ENCODE data around the gene RUFY4. TPM values are rescaled to one million over a fixed set of nuclear protein-coding genes. Genes with fewer than 3 reads are reported as not detected.

RUFY4 gene
- total RNA-seq, 1 experiment from 2014 or later: 0.66 TPM

GRCh38 chr2:218063896-218064295 is 5.2 kb upstream of the RUFY4 start:
- TF ChIP-seq, protein P1, sequence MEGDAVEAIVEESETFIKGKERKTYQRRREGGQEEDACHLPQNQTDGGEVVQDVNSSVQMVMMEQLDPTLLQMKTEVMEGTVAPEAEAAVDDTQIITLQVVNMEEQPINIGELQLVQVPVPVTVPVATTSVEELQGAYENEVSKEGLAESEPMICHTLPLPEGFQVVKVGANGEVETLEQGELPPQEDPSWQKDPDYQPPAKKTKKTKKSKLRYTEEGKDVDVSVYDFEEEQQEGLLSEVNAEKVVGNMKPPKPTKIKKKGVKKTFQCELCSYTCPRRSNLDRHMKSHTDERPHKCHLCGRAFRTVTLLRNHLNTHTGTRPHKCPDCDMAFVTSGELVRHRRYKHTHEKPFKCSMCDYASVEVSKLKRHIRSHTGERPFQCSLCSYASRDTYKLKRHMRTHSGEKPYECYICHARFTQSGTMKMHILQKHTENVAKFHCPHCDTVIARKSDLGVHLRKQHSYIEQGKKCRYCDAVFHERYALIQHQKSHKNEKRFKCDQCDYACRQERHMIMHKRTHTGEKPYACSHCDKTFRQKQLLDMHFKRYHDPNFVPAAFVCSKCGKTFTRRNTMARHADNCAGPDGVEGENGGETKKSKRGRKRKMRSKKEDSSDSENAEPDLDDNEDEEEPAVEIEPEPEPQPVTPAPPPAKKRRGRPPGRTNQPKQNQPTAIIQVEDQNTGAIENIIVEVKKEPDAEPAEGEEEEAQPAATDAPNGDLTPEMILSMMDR (conservative IDR thresholded peaks at IDR 0.05): no peak
- Histone ChIP-seq H3T11ph (ENCODE audit: low read length) (no peak overlapping the region), H3K14ac (ENCODE audit: insufficient read depth, low read length) (no peak overlapping the region; the same call in 1 of the 2 replicates), H2BK20ac (ENCODE audit: low read depth, low read length, poor library complexity, severe bottlenecking) (no peak overlapping the region), H3K79me2 (ENCODE audit: insufficient read depth, low read length) (no peaks in the 10 kb centered on the region), H3K18ac (ENCODE audit: insufficient read length, low read depth, low read length) (no peak overlapping the region), H2AK5ac (ENCODE audit: insufficient read length, low read length) (no peak overlapping the region), H3K23ac (ENCODE audit: insufficient read length, low read depth, low read length) (no peak overlapping the region), H4K5ac (ENCODE audit: insufficient read length, low read depth, low read length) (no peak overlapping the region), H3K9ac (ENCODE audit: extremely low read depth, insufficient read length, low read length) (no peak overlapping the region), H3K56ac (ENCODE audit: insufficient read length, low read depth, low read length) (no peak overlapping the region), H2BK5ac (ENCODE audit: insufficient read length, low read length) (no peak overlapping the region), H4K8ac (replicated peaks; ENCODE audit: insufficient read length, low read depth, low read length) (no peak overlapping the region), H3K79me1 (ENCODE audit: insufficient read depth, low read depth, low read length, poor library complexity, severe bottlenecking) (no peaks in the 10 kb centered on the region), H3K23me2 (ENCODE audit: insufficient read length, low read depth, low read length, poor library complexity, severe bottlenecking) (no peaks in the 10 kb centered on the region), H2BK15ac (ENCODE audit: low read depth, low read length) (no peak overlapping the region), H2BK120ac (ENCODE audit: low read depth, low read length, poor library complexity, severe bottlenecking) (no peak overlapping the region), H4K20me1 (ENCODE audit: control insufficient read depth, insufficient read depth, insufficient read length) (no peaks in the 10 kb centered on the region), H4K91ac (ENCODE audit: insufficient read length, low read depth, low read length) (no peak overlapping the region), H2AFZ (ENCODE audit: low read length) (no peak overlapping the region), H3K4me1 (ENCODE audit: insufficient read depth, low read length) (no peaks in the 10 kb centered on the region), H3K9me3 (ENCODE audit: control insufficient read depth, low read depth, low read length) (no peaks in the 10 kb centered on the region), H3K27me3 (ENCODE audit: insufficient read depth, low read length) (no peaks in the 10 kb centered on the region; the same call in 1 of the 2 replicates), H3K27ac (ENCODE audit: insufficient read length, low read depth, low read length) (no peak overlapping the region), H2BK12ac (ENCODE audit: insufficient read length, low read depth, low read length) (no peak overlapping the region), H3K4ac (ENCODE audit: low read depth, low read length) (no peak overlapping the region), H3K4me2 (ENCODE audit: insufficient read depth, insufficient read length, low read length) (no peak overlapping the region)
- Mint-ChIP-seq H3K27ac (no peak overlapping the region), H3K9me3 (no peaks in the 10 kb centered on the region), H3K4me1 (peaks cover 3 to 13% of the 10 kb centered on the region in 2 experiments; a peak in 3 of 4 replicates), H3K36me3 (ENCODE audit: insufficient read depth in 1 of 3, low read depth in 3 of 3) (no peaks in the 10 kb centered on the region; a peak in 1 of 7 replicates), H3K27me3 (ENCODE audit: low read depth) (peaks cover 46% of the 10 kb centered on the region), H3K4me3 (no peak overlapping the region)
- no CpG with 5 or more reads among the region's 6 CpGs for WGBS (ENCODE audit: extremely low coverage, insufficient read length, low lambda C conversion rate)
- DNase-seq: no peak

All from H9 (cell line).